Measurements from ENCODE around the gene DLG2.

GRCh38 chr11:84413549-84413948, 1213.6 kb downstream of the DLG2 start:
- no peak for TF ChIP-seq CTCF (IDR thresholded peaks at IDR 0.05; ENCODE audit: low read depth, low read length)
- no peak for TF ChIP-seq EZH2phosphoT487 (IDR thresholded peaks at IDR 0.05; ENCODE audit: low read depth)
